GM23338 (cell line): Measurements from ENCODE around the gene GRAMD1B. TPM values are rescaled to one million over a fixed set of nuclear protein-coding genes. Genes with fewer than 3 reads are reported as not detected.

Experiments
- ATAC-seq: fragments of 200-7000 bp; cut with Tn5 transposase; 3 replicates; pipeline ENCODE4 v1.9.1; 2020
- DNase-seq: peaks from one replicate; pipeline ENCODE4 v3.0.0-alpha.2; 2015; ENCODE audit warnings: low spot score
- H2AFZ ChIP-seq: fragments of 200-600 bp; sonication (generic); 2 replicates; pipeline ENCODE4 v1.8.0; 2016; ENCODE audit warnings: antibody characterized with exemption, mild to moderate bottlenecking, moderate library complexity
- H3F3A ChIP-seq: fragments of 200-600 bp; sonication (generic); replicated peaks from 2 replicates; pipeline ENCODE4 v1.8.0; 2017; ENCODE audit warnings: antibody characterized with exemption, mixed run types, low read depth
- H3K27ac ChIP-seq: fragments of 200-600 bp; sonication (generic); 2 replicates; pipeline ENCODE4 v1.6.1; 2016; ENCODE audit warnings: low read depth
- H3K27me3 ChIP-seq: fragments of 200-600 bp; sonication (generic); 2 replicates; pipeline ENCODE4 v1.8.0; 2016; ENCODE audit warnings: mild to moderate bottlenecking, mixed run types, moderate library complexity; ENCODE audit not compliant: insufficient read depth
- H3K36me3 ChIP-seq: fragments of 200-600 bp; sonication (generic); 2 replicates; pipeline ENCODE4 v1.8.0; 2016; ENCODE audit warnings: mild to moderate bottlenecking; ENCODE audit not compliant: insufficient read depth
- H3K4me1 ChIP-seq: fragments of 200-600 bp; sonication (generic); 2 replicates; pipeline ENCODE4 v1.8.0; 2016; ENCODE audit warnings: mild to moderate bottlenecking, moderate library complexity; ENCODE audit not compliant: insufficient read depth
- H3K4me2 ChIP-seq: fragments of 200-600 bp; sonication (generic); 2 replicates; pipeline ENCODE4 v1.7.1; 2017; ENCODE audit warnings: mixed run types
- H3K4me3 ChIP-seq: fragments of 200-600 bp; sonication (generic); 2 replicates; pipeline ENCODE4 v1.6.1; 2016; ENCODE audit warnings: mixed run types
- H3K79me2 ChIP-seq: fragments of 200-600 bp; sonication (generic); replicated peaks from 2 replicates; pipeline ENCODE4 v1.8.0; 2017; ENCODE audit warnings: mild to moderate bottlenecking; ENCODE audit not compliant: insufficient read depth
- H3K9me2 ChIP-seq: fragments of 200-600 bp; sonication (generic); 2 replicates; pipeline ENCODE4 v1.8.0; 2017; ENCODE audit not compliant: insufficient read depth
- H4K20me1 ChIP-seq: fragments of 200-600 bp; sonication (generic); replicated peaks from 2 replicates; pipeline ENCODE4 v1.8.0; 2017; ENCODE audit warnings: mild to moderate bottlenecking; ENCODE audit not compliant: insufficient read depth
- H3K27ac Mint-ChIP-seq: 2 replicates; pipeline ENCODE4 v1.8.0; 2020; ENCODE audit warnings: inconsistent platforms, mild to moderate bottlenecking, moderate library complexity, mixed read lengths
- H3K27me3 Mint-ChIP-seq: 3 replicates; pipeline ENCODE4 v1.8.0; 2022; ENCODE audit warnings: low read depth, mild to moderate bottlenecking, moderate library complexity, mixed read lengths, inconsistent platforms; ENCODE audit not compliant: insufficient read depth, poor library complexity
- H3K36me3 Mint-ChIP-seq: 3 replicates; pipeline ENCODE4 v1.8.0; 2021; ENCODE audit warnings: low read depth, mild to moderate bottlenecking, inconsistent platforms, moderate library complexity, mixed read lengths
- H3K4me1 Mint-ChIP-seq: 3 replicates; pipeline ENCODE4 v1.8.0; 2020; ENCODE audit warnings: mild to moderate bottlenecking, inconsistent platforms, mixed read lengths
- H3K4me3 Mint-ChIP-seq: 3 replicates; pipeline ENCODE4 v1.8.0; 2021; ENCODE audit warnings: moderate library complexity, mild to moderate bottlenecking, inconsistent platforms, mixed read lengths
- H3K9me3 Mint-ChIP-seq: 3 replicates; pipeline ENCODE4 v1.8.0; 2020; ENCODE audit warnings: moderate library complexity, mild to moderate bottlenecking, inconsistent platforms, mixed read lengths
- CREB1 ChIP-seq: fragments of 250-450 bp; sonication (Bioruptor Pico); IDR thresholded peaks from 2 replicates; pipeline ENCODE4 v1.5.0; 2020; ENCODE audit warnings: low read depth, mild to moderate bottlenecking, moderate library complexity
- EZH2 ChIP-seq: fragments of 200-600 bp; sonication (generic); IDR thresholded peaks from one replicate; pipeline ENCODE4 v1.8.0; 2017; ENCODE audit warnings: antibody characterized with exemption, mild to moderate bottlenecking, low read depth; ENCODE audit not compliant: unreplicated experiment
- EZH2phosphoT487 ChIP-seq: fragments of 200-600 bp; sonication (generic); IDR thresholded peaks from one replicate; pipeline ENCODE4 v1.8.1; 2018; ENCODE audit warnings: antibody characterized with exemption; ENCODE audit not compliant: unreplicated experiment
- NANOG ChIP-seq: IDR thresholded peaks from 2 replicates; pipeline ENCODE4 v1.6.1; 2016; ENCODE audit warnings: antibody characterized with exemption, borderline replicate concordance
- POLR2AphosphoS5 ChIP-seq: IDR thresholded peaks from 2 replicates; pipeline ENCODE4 v1.6.1; 2016; ENCODE audit warnings: antibody characterized with exemption, low read depth
- STAT1 ChIP-seq: IDR thresholded peaks from one replicate; pipeline ENCODE4 v1.6.1; 2016; ENCODE audit warnings: antibody characterized with exemption; ENCODE audit not compliant: unreplicated experiment
- ZNF114 ChIP-seq: fragments of 250-450 bp; sonication (Bioruptor Pico); IDR thresholded peaks from 2 replicates; pipeline ENCODE4 v1.5.0; 2020; ENCODE audit warnings: mild to moderate bottlenecking, moderate library complexity
- ZNF331 ChIP-seq: fragments of 250-450 bp; sonication (Bioruptor Pico); IDR thresholded peaks from 2 replicates; pipeline ENCODE4 v1.5.0; 2020; ENCODE audit warnings: low read depth, mild to moderate bottlenecking, moderate library complexity
- polyA plus RNA-seq: library from polyadenylated mRNA; unstranded; fragments of >200 nt; fragmentation: Nextera tagmentation; extraction: Ambion mirVana; gene quantifications from 2 replicates; pipeline ENCODE4 v1.2.1, GENCODE V29; 2016
- total RNA-seq: library from RNA; depleted of rRNA; stranded (reverse); fragments of >200 nt; shearing (Covaris generic); gene quantifications from 2 replicates; pipeline ENCODE4 v1.2.3, GENCODE V29; 2014
- TF ChIP-seq, protein P1 (sequence below): fragments of 250-450 bp; sonication (Bioruptor Pico); IDR thresholded peaks from 2 replicates; pipeline ENCODE4 v1.5.0; 2020; ENCODE audit warnings: mild to moderate bottlenecking, moderate library complexity
- TF ChIP-seq, protein P2 (sequence below), 2 experiments: fragments of 200-600 bp in 1 of 2; sonication (generic) in 1 of 2; conservative IDR thresholded peaks; 2 replicates each; pipeline versions ENCODE4 v1.5.1 to v1.6.1; 2016 to 2017; ENCODE audit warnings: antibody characterized with exemption in 2 of 2, low read depth in 2 of 2, mild to moderate bottlenecking in 2 of 2, moderate library complexity in 1 of 2
- TF ChIP-seq, protein P3 (sequence below): IDR thresholded peaks from 2 replicates; pipeline ENCODE4 v1.6.1; 2016; ENCODE audit warnings: antibody characterized with exemption

Gene GRAMD1B
- total and polyA plus RNA-seq, 2 experiments from 2014 or later, result 3.7 to 24.3 TPM

DNA sequence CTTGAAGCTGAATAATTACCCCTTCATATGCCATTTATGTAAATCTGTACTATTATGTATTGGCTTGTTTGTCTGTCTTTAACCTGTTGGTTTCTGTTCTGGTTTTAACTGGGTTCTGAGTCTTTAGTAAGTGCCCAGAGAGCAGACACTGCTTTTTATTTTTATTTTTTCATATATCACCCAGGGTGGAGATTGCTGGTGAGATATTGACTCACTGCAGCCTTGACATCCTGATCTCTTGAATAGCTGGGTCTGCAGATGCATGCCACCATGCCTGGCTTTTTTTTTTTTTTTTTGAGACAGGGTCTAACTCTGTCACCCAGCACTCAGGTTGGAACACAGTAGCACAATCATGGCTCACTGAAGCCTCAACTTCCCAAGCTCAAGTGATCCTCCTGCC, 19.4 kb downstream of the GRAMD1B start:
- peaks cover 5% of the 10 kb centered on the region for H3K27me3 Mint-ChIP-seq
- peaks cover 20% of the 10 kb centered on the region for H3K4me1 Mint-ChIP-seq
- Histone ChIP-seq H3K27me3 (no peaks in the 10 kb centered on the region), H3K4me1 (peaks cover 26% of the 10 kb centered on the region), H3K79me2 (no peaks in the 10 kb centered on the region), H3K27ac (no peak overlapping the region), H4K20me1 (0 out of 2 replicates have a peak, but pooled peaks cover 2% of the 10 kb centered on the region), H3K4me3 (no peak overlapping the region), H3K9me2 (no peaks in the 10 kb centered on the region), H3F3A (no peaks in the 10 kb centered on the region), H3K36me3 (no peaks in the 10 kb centered on the region), H3K4me2 (no peak overlapping the region), H2AFZ (no peak overlapping the region)
- no peak overlapping the region for H3K27ac Mint-ChIP-seq
- H3K4me3 Mint-ChIP-seq, result no peak overlapping the region
- H3K36me3 Mint-ChIP-seq, result peaks cover 11% of the 10 kb centered on the region; the same call in 2 of the 3 replicates
- H3K9me3 Mint-ChIP-seq, result no peaks in the 10 kb centered on the region
- ATAC-seq, result no peak
- TF ChIP-seq NANOG, result no peak
- TF ChIP-seq EZH2phosphoT487, result no peak
- no peak for DNase-seq

DNA sequence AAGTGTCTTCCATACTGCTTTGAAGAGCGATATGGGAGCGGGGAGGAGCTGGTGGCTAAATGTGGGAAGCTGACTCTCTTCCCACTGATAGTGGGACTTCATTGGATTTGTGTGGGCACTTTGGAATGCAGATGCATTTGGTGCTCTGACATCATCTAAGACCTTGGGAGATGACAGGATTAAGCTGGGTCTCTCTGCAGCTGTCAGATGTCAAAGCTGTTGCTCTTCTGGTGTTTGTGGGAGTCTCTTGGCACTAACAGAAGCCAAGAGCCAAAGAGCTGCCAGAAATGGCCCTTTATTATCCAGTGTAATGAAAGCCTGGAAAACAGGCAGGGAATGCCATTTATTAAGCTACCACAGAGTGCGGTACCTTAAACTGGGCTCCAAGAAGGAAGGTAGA, 20.6 kb downstream of the GRAMD1B start:
- Mint-ChIP-seq H3K4me1 (peaks cover 17% of the 10 kb centered on the region), H3K9me3 (no peaks in the 10 kb centered on the region)
- no peak for DNase-seq
- TF ChIP-seq, protein P1, sequence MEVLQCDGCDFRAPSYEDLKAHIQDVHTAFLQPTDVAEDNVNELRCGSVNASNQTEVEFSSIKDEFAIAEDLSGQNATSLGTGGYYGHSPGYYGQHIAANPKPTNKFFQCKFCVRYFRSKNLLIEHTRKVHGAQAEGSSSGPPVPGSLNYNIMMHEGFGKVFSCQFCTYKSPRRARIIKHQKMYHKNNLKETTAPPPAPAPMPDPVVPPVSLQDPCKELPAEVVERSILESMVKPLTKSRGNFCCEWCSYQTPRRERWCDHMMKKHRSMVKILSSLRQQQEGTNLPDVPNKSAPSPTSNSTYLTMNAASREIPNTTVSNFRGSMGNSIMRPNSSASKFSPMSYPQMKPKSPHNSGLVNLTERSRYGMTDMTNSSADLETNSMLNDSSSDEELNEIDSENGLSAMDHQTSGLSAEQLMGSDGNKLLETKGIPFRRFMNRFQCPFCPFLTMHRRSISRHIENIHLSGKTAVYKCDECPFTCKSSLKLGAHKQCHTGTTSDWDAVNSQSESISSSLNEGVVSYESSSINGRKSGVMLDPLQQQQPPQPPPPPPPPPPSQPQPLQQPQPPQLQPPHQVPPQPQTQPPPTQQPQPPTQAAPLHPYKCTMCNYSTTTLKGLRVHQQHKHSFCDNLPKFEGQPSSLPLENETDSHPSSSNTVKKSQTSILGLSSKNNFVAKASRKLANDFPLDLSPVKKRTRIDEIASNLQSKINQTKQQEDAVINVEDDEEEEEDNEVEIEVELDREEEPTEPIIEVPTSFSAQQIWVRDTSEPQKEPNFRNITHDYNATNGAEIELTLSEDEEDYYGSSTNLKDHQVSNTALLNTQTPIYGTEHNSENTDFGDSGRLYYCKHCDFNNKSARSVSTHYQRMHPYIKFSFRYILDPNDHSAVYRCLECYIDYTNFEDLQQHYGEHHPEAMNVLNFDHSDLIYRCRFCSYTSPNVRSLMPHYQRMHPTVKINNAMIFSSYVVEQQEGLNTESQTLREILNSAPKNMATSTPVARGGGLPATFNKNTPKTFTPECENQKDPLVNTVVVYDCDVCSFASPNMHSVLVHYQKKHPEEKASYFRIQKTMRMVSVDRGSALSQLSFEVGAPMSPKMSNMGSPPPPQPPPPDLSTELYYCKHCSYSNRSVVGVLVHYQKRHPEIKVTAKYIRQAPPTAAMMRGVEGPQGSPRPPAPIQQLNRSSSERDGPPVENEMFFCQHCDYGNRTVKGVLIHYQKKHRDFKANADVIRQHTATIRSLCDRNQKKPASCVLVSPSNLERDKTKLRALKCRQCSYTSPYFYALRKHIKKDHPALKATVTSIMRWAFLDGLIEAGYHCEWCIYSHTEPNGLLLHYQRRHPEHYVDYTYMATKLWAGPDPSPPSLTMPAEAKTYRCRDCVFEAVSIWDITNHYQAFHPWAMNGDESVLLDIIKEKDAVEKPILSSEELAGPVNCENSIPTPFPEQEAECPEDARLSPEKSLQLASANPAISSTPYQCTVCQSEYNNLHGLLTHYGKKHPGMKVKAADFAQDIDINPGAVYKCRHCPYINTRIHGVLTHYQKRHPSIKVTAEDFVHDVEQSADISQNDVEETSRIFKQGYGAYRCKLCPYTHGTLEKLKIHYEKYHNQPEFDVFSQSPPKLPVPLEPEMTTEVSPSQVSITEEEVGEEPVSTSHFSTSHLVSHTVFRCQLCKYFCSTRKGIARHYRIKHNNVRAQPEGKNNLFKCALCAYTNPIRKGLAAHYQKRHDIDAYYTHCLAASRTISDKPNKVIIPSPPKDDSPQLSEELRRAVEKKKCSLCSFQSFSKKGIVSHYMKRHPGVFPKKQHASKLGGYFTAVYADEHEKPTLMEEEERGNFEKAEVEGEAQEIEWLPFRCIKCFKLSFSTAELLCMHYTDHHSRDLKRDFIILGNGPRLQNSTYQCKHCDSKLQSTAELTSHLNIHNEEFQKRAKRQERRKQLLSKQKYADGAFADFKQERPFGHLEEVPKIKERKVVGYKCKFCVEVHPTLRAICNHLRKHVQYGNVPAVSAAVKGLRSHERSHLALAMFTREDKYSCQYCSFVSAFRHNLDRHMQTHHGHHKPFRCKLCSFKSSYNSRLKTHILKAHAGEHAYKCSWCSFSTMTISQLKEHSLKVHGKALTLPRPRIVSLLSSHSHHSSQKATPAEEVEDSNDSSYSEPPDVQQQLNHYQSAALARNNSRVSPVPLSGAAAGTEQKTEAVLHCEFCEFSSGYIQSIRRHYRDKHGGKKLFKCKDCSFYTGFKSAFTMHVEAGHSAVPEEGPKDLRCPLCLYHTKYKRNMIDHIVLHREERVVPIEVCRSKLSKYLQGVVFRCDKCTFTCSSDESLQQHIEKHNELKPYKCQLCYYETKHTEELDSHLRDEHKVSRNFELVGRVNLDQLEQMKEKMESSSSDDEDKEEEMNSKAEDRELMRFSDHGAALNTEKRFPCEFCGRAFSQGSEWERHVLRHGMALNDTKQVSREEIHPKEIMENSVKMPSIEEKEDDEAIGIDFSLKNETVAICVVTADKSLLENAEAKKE (CRISPR knock-in tag), result no peak
- TF ChIP-seq CREB1 (CRISPR knock-in tag) (no peak), ZNF331 (CRISPR knock-in tag) (no peak), NANOG (no peak), POLR2AphosphoS5 (no peak), STAT1 (no peak), ZNF114 (no peak), EZH2phosphoT487 (no peak), EZH2 (no peak)
- TF ChIP-seq, protein P2, sequence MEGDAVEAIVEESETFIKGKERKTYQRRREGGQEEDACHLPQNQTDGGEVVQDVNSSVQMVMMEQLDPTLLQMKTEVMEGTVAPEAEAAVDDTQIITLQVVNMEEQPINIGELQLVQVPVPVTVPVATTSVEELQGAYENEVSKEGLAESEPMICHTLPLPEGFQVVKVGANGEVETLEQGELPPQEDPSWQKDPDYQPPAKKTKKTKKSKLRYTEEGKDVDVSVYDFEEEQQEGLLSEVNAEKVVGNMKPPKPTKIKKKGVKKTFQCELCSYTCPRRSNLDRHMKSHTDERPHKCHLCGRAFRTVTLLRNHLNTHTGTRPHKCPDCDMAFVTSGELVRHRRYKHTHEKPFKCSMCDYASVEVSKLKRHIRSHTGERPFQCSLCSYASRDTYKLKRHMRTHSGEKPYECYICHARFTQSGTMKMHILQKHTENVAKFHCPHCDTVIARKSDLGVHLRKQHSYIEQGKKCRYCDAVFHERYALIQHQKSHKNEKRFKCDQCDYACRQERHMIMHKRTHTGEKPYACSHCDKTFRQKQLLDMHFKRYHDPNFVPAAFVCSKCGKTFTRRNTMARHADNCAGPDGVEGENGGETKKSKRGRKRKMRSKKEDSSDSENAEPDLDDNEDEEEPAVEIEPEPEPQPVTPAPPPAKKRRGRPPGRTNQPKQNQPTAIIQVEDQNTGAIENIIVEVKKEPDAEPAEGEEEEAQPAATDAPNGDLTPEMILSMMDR (conservative IDR thresholded peaks at IDR 0.05; ENCODE audit: low read depth in 2 of 2), result no peak
- TF ChIP-seq, protein P3, sequence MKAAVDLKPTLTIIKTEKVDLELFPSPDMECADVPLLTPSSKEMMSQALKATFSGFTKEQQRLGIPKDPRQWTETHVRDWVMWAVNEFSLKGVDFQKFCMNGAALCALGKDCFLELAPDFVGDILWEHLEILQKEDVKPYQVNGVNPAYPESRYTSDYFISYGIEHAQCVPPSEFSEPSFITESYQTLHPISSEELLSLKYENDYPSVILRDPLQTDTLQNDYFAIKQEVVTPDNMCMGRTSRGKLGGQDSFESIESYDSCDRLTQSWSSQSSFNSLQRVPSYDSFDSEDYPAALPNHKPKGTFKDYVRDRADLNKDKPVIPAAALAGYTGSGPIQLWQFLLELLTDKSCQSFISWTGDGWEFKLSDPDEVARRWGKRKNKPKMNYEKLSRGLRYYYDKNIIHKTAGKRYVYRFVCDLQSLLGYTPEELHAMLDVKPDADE, result no peak

More for the DNA sequence above, 20.6 kb downstream of the GRAMD1B start:
- Histone ChIP-seq H4K20me1 (0 out of 2 replicates have a peak, but pooled peaks cover 2% of the 10 kb centered on the region), H3K27ac (no peak overlapping the region), H3K79me2 (no peaks in the 10 kb centered on the region), H3K27me3 (no peaks in the 10 kb centered on the region), H3K4me1 (peaks cover 24% of the 10 kb centered on the region), H3K4me2 (no peak overlapping the region), H3K9me2 (no peaks in the 10 kb centered on the region), H3K4me3 (no peak overlapping the region), H3F3A (no peaks in the 10 kb centered on the region), H2AFZ (no peak overlapping the region), H3K36me3 (no peaks in the 10 kb centered on the region)
- no peak overlapping the region for H3K4me3 Mint-ChIP-seq
- no peak overlapping the region for H3K27ac Mint-ChIP-seq
- H3K36me3 Mint-ChIP-seq, result no peaks in the 10 kb centered on the region
- no peak for ATAC-seq
- peaks cover 3% of the 10 kb centered on the region for H3K27me3 Mint-ChIP-seq
